Rectal smooth muscle tissue (tissue), 1 donor: Measurements from ENCODE around the gene ITPR2.

ENCODE experiments used
- H3K27ac ChIP-seq: one replicate; pipeline ENCODE4 v1.7.0; 2013; ENCODE audit warnings: low read depth, low read length, inconsistent platforms
- H3K27me3 ChIP-seq: one replicate; pipeline ENCODE4 v1.7.0; 2013; ENCODE audit warnings: low read length; ENCODE audit not compliant: control insufficient read depth, insufficient read depth
- H3K36me3 ChIP-seq: one replicate; pipeline ENCODE4 v1.7.0; 2013; ENCODE audit warnings: low read length; ENCODE audit not compliant: control insufficient read depth, insufficient read depth
- H3K4me1 ChIP-seq: one replicate; pipeline ENCODE4 v1.7.0; 2013; ENCODE audit warnings: low read length; ENCODE audit not compliant: control insufficient read depth, insufficient read depth
- H3K4me3 ChIP-seq: one replicate; pipeline ENCODE4 v1.7.0; 2013; ENCODE audit warnings: low read length
- H3K9ac ChIP-seq: one replicate; pipeline ENCODE4 v1.7.0; 2013; ENCODE audit warnings: low read length

The ITPR2 gene

DNA sequence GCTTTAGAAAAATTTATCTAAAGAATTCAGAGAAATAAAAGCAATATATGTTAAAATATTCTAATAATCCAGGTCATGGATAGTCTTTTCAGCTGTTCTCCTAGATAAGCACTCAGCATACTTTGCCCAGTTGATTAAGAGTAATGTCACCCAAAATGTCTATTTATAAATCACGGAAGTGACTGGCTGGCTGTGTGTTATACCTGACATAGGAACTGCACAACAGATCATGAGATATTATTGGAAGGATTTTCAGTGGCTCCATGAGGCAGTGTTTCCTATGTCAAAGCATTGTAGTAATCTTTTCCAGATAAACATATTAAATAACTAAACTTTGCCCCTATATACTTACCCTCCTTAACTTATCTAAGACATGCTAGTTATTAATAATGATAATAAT lies 128.8 kb downstream of the ITPR2 start:
- Histone ChIP-seq H3K27me3 (no peaks in the 10 kb centered on the region), H3K9ac (no peak overlapping the region), H3K4me1 (peaks cover 9% of the 10 kb centered on the region), H3K27ac (no peak overlapping the region), H3K4me3 (no peak overlapping the region), H3K36me3 (no peaks in the 10 kb centered on the region)

GRCh38 chr12:26702741-26703140 lies 130.3 kb downstream of the ITPR2 start:
- no peak overlapping the region for H3K27ac ChIP-seq
- no peaks in the 10 kb centered on the region for H3K27me3 ChIP-seq
- no peaks in the 10 kb centered on the region for H3K36me3 ChIP-seq
- no peak overlapping the region for H3K4me3 ChIP-seq
- H3K4me1 ChIP-seq: peaks cover 9% of the 10 kb centered on the region
- no peak overlapping the region for H3K9ac ChIP-seq

GRCh38 chr12:26701604-26702215 lies 131.3 kb downstream of the ITPR2 start:
- Histone ChIP-seq H3K27ac (no peak overlapping the region), H3K9ac (no peak overlapping the region), H3K36me3 (no peaks in the 10 kb centered on the region), H3K4me3 (no peak overlapping the region), H3K4me1 (peaks cover 9% of the 10 kb centered on the region), H3K27me3 (no peaks in the 10 kb centered on the region)

GRCh38 chr12:26700430-26700829 lies 132.6 kb downstream of the ITPR2 start:
- peaks cover 9% of the 10 kb centered on the region for H3K4me1 ChIP-seq
- no peak overlapping the region for H3K27ac ChIP-seq
- no peaks in the 10 kb centered on the region for H3K27me3 ChIP-seq
- H3K9ac ChIP-seq: no peak overlapping the region
- H3K4me3 ChIP-seq: no peak overlapping the region
- no peaks in the 10 kb centered on the region for H3K36me3 ChIP-seq

GRCh38 chr12:26699237-26699636 lies 133.8 kb downstream of the ITPR2 start:
- Histone ChIP-seq H3K27me3 (no peaks in the 10 kb centered on the region), H3K27ac (no peak overlapping the region), H3K36me3 (no peaks in the 10 kb centered on the region), H3K4me3 (no peak overlapping the region), H3K9ac (no peak overlapping the region), H3K4me1 (peaks cover 3% of the 10 kb centered on the region)

- no peak overlapping the region for H3K27ac ChIP-seq
- H3K4me1 ChIP-seq: no peaks in the 10 kb centered on the region
- no peak overlapping the region for H3K9ac ChIP-seq
- H3K27me3 ChIP-seq: no peaks in the 10 kb centered on the region
- no peaks in the 10 kb centered on the region for H3K36me3 ChIP-seq
- no peak overlapping the region for H3K4me3 ChIP-seq
Measured at GRCh38 chr12:26698186-26698585, 134.8 kb downstream of the ITPR2 start.

DNA sequence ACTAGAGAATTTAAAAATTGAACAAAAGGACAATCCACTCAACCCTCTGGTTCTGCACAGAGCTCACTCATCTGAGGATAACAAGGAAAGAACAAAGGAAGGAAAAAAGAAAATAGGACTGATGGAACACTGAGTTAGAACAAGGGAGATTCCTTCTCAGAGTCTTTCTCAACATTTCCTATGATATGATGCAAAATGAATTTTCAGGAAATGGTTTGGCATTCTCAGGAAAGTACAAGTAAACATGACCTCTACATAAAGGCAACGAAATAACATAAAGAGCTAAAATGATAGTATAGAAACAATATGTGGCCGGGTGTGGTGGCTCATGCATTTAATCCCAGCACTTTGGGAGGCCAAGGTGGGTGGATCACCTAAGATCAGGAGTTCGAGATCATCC lies 135.8 kb downstream of the ITPR2 start:
- Histone ChIP-seq H3K4me3 (no peak overlapping the region), H3K27me3 (no peaks in the 10 kb centered on the region), H3K9ac (no peak overlapping the region), H3K4me1 (no peaks in the 10 kb centered on the region), H3K27ac (no peak overlapping the region), H3K36me3 (no peaks in the 10 kb centered on the region)

GRCh38 chr12:26696613-26697092 lies 136.3 kb downstream of the ITPR2 start:
- Histone ChIP-seq H3K27me3 (no peaks in the 10 kb centered on the region), H3K9ac (no peak overlapping the region)

GRCh38 chr12:26696048-26696612 lies 136.9 kb downstream of the ITPR2 start:
- Histone ChIP-seq H3K4me1 (peaks cover 4% of the 10 kb centered on the region), H3K36me3 (no peaks in the 10 kb centered on the region), H3K9ac (no peak overlapping the region), H3K4me3 (no peak overlapping the region), H3K27ac (no peak overlapping the region), H3K27me3 (no peaks in the 10 kb centered on the region)

More at GRCh38 chr12:26696613-26697092, 136.3 kb downstream of the ITPR2 start:
- H3K27ac ChIP-seq: no peak overlapping the region
- H3K36me3 ChIP-seq: no peaks in the 10 kb centered on the region
- peaks cover 2% of the 10 kb centered on the region for H3K4me1 ChIP-seq
- no peak overlapping the region for H3K4me3 ChIP-seq

GRCh38 chr12:26694402-26694801 lies 138.6 kb downstream of the ITPR2 start:
- Histone ChIP-seq H3K4me3 (no peak overlapping the region), H3K4me1 (peaks cover 6% of the 10 kb centered on the region), H3K36me3 (no peaks in the 10 kb centered on the region), H3K9ac (no peak overlapping the region), H3K27ac (no peak overlapping the region), H3K27me3 (no peaks in the 10 kb centered on the region)

DNA sequence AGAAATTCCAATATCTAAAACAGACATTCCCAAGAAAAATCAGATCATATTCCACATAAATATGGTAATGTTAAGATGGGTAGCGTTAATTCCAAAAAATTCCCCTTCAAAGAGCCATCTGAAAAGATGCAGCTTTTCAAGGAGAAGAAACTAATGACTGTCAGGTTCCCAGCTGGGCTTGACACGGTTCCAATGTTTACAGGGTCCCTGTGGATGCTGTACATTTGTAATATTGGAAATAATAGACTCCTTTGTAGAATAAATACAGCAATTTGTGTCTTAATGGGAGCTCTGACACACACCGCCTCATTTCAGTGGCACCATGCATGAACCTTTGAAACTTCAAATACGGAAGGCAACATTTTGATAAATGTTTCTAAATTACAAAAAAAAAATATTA lies 140.6 kb downstream of the ITPR2 start:
- Histone ChIP-seq H3K9ac (no peak overlapping the region), H3K27me3 (no peaks in the 10 kb centered on the region), H3K36me3 (no peaks in the 10 kb centered on the region), H3K27ac (no peak overlapping the region), H3K4me3 (no peak overlapping the region), H3K4me1 (peaks cover 6% of the 10 kb centered on the region)

GRCh38 chr12:26691234-26691970 lies 141.6 kb downstream of the ITPR2 start:
- Histone ChIP-seq H3K27ac (no peak overlapping the region), H3K27me3 (no peaks in the 10 kb centered on the region), H3K36me3 (no peaks in the 10 kb centered on the region)

More at GRCh38 chr12:26691234-26691970, 141.6 kb downstream of the ITPR2 start:
- Histone ChIP-seq H3K4me3 (no peak overlapping the region), H3K9ac (no peak overlapping the region), H3K4me1 (peaks cover 6% of the 10 kb centered on the region)
